HG03139 (cell line): ENCODE data around the gene PDIA4.
A peak's percentile ranks its signal among the peaks of the same experiment; 100 is the strongest.
"Not testable (repeated sequence)": the region's sequence is repeated elsewhere in the genome, so short reads cannot be mapped to it uniquely, and the experiment has no call there.

Experiments
- ATAC-seq: cut with Tn5 transposase; IDR thresholded peaks from one replicate; pipeline ENCODE4 v1.9.1; 2021; ENCODE audit not compliant: unreplicated experiment

The PDIA4 gene

GRCh38 chr7:149004405-149005370 is 23.6 kb downstream of the PDIA4 start:
- no peak for ATAC-seq

DNA sequence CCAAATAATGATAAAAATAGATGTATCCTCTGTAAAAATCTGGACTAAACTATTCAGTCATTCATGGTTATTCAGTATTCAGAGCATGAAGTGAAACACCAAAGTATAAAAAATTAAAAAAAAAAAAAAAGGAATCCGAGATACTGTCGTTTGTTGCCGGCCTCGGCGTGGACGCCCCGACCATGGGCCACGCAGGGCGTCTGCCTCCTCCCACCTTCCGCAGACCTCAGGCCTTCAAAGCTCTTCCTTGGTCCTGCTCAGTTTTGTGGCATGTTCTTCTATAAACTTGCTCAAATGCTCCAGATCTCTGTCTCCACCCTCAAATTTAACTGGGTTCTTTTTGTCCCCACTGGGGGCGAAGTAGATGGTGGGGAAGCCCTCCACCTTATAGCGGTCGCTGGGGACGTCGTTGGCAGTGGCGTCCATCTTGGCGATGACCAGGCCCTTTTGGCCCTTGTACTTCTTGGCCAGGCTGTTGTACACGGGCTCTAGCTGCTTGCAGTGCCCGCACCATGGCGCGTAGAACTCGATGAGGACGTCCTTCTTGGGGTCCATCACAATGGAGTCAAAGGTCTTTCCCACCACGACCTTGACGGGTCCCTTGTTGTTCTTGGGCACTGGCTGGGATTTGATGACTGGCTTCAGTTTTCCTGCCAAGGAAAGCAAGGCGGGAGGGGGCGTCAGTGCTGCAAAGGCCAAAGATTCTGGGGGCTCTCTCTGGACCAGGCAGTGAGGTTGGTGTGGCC is 24.6 kb downstream of the PDIA4 start:
- ATAC-seq = no peak

DNA sequence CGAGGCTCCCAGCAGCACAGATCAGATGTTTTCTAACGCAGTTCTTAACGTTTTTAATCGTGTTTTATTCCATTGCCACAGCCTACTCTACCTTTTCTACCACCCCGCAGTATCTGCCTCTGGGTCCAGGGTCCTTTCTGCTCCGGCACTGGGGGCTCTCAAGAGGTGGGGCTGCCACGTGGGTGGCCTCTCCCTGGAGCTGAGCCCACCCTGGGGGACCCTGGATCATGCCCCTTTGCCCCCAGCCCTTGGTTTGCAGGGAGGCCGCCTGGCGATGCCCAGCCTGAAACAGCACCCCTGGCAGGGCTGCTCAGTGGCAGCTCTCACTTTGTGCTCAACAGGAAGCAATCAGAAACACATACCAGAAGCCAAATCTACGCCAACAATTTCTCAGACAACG is 25.3 kb downstream of the PDIA4 start:
- ATAC-seq = no peak

DNA sequence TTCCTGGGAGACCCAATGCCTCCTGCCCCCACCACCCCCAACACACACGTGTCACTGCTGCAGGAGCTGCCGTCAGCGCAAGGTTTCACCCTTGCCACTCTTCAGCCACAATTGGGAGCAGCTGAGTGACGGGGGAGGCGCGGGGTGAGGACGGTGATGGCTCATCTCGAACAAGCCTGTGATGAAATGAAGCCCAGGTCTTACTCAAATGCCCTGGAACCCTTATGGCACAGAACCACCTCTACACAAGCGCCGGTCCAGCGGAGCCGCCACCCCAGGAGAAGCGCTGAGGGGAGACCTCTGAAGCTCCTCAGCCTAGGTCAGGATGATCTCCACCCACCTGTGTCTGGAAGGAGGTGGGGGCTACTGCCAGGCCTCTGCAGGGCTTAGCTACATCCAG is 25.7 kb downstream of the PDIA4 start:
- ATAC-seq = no peak

- ATAC-seq = no peak
Measured at GRCh38 chr7:149001427-149002068, 26.8 kb downstream of the PDIA4 start.

DNA sequence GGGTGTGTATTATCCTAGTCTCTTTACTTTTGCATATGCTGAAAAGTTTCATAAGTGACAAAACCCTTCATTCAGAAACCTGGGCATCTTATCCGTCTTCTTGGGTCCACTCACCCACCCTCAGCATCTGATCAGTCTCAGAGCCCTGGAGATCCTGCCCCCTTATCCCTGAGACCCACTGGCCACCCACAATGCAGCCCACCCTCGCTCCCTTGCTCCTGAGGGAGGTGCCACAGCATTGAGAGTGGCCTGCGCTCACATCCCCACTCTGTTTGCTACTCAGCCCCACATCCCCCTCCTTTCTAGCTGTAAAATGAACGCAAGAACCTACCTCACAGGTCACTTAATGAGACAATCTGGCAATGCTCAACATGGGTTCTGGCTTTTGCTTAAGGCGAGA is 27.3 kb downstream of the PDIA4 start:
- ATAC-seq = no peak

- no peak for ATAC-seq
Measured at GRCh38 chr7:148999192-148999591, 29.1 kb downstream of the PDIA4 start.

DNA sequence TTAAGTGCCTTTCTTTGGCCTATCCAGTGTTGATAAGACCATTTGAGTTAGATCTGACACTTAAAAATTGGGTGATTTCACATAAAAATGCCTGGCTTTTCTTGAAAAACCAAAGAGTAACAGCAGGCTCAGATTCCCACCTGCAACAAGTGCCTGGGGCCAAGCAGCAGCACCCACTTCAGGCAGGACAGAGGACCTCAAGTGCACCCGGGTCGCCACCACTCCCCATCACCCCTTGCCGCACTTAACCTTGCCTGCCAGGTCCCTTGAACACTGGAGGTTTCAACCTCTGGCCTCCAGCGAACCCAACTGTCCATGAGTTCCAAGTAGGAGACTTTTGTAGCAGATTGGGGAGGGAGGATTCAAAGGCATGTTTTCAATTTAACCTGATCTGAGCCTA is 30.8 kb downstream of the PDIA4 start:
- ATAC-seq = no peak

DNA sequence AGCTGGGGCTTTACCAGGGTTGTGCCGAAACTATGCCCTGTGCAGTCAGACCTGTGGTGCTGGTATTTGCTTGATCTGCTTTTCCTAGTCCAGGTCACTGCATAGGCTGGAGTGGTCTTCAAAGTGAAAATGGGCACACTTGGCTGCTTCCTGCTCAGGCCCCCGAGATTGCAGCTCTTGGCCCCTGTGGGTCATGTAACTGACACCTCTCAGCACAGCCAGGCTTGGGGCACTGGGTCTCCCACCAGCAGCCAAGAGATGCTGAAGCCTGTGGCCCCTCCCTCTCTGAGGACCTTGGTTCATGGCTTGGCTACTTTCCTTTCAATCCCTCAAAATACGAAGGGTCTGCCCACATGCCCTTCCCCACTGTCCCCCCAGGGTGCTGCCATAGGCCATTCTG is 33.7 kb downstream of the PDIA4 start:
- ATAC-seq = no peak

GRCh38 chr7:148993193-148993592 is 35.1 kb downstream of the PDIA4 start:
- ATAC-seq = no peak

- ATAC-seq = no peak
Measured at GRCh38 chr7:148991536-148991935, 36.8 kb downstream of the PDIA4 start.

DNA sequence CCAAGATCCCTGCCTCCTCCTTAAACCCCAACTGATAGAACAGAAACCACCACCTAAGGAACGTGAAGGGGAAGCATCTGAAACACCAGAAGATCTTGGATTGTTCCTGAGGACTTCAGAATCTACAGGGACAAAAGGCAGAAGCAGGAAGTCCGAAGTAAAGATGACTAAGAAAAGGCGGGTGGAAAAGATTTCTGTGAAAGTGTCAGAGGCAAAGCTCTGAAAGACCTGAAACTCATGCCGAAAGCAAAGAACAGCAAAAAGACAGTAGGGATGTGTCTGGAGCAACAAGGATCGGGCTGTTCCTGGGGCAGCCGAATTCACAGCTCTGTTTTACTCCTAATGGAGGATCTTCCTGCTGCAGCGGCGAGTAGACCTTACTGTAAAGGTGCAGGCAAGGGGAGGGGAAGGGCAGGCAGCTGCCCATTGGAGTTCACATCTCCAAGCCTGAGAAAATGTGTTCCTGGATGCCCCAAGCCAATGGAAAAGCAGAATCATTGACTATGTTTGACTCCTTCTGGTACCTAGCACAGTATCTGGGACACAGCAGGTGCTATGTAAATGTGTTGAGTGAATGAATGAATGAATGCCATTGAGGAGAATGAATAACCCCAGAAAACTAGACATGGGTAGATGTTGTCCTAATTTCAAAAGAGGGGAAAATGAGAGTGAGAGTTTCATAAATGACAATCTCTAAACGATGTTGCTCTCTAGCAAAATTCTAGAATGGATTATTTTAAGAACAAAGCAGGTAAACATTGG is 40.4 kb downstream of the PDIA4 start:
- no peak for ATAC-seq

GRCh38 chr7:148987010-148987750 is 41.1 kb downstream of the PDIA4 start:
- peak; percentile 92 for ATAC-seq

DNA sequence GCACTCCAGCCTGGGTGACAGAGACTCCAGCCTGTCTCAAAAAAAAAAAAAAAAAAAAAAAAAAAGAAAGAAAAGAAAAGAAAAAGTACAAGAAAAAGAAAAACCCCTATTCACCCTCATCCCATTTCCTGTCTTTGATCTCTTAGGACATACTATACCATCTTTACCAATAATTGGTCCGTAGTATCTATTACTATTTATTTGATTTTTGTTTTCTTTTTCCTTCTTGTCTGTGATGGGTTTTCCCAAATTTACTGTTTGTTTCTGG is 41.6 kb downstream of the PDIA4 start:
- ATAC-seq = no peak

- ATAC-seq = peak; percentile 47
Measured at GRCh38 chr7:148983200-148984146, 44.8 kb downstream of the PDIA4 start.

DNA sequence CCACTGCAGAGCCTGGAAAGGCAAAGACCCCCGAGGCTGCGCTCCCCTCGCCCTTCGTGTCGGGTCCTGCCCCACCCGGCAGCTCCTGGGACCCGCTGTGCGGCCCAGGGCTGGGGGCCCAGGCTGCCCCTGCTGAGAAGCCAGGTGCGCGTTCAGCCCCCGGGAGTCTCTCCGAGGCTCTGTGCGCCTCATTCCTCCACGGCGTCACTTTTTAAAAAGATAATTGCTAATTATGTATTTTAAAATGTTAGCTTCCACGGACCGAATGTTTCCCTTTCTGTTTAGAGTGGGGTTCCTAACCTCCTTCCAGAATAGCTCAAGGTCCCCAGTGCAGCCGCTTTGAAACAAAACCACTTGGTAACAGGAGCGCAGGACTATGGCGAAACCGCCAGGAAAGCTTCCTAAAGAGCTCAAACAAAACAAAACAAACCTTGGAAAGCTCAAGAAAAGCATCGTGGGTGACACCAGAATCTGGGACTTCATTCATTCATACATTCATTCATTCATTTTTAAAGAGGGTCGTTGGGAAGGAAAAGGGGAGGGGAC is 45.6 kb downstream of the PDIA4 start:
- no peak for ATAC-seq

DNA sequence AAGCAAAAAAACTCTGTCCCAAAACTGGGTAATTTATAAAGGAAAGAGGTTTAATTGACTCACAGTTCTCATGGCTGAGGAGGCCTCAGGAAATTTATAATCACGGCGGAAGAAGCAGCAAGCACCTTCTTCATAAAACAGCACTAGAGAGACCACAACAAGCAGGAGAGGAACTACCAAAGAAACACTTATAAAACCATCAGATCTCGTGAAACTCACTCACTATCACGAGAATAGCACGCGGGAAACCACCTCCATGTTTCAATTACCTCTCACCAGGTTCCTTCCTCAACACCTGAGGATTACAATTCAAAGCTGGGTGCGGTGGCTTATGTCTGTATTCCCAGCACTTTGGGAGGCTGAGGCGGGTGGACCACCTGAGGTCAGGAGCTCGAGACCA is 48.5 kb downstream of the PDIA4 start:
- ATAC-seq = no peak

DNA sequence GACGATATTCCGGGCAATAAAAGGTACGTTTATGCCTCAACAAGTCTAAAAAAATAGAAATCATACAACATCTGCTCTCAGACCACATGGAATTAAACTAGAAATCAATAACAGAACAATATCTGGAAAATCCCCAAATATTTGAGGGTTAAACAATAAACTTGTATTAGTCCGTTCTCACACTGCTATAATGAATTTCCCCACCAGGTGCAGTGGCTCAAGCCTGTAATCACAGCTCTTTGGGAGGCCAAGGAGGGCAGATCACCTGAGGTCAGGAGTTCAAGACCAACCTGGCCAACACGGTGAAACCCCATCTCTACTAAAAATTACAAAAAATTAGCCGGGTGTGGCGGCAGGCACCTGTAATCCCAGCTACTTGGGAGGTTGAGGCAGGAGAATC is 49.2 kb downstream of the PDIA4 start:
- ATAC-seq = not testable (repeated sequence)

GRCh38 chr7:148978091-148978490 is 50.2 kb downstream of the PDIA4 start:
- ATAC-seq = no peak
